ENCODE data around the gene SNAPC2. TPM values are rescaled to one million over a fixed set of nuclear protein-coding genes. Genes with fewer than 3 reads are reported as not detected.
A peak's percentile ranks its signal among the peaks of the same experiment; 100 is the strongest.
"Not testable (repeated sequence)": the region's sequence is repeated elsewhere in the genome, so short reads cannot be mapped to it uniquely, and the experiment has no call there.

Gene SNAPC2
- total and polyA plus RNA-seq, 7 donors = 11.6 to 31.2 (median 20.3) TPM

- Histone ChIP-seq H3K27ac (no peak overlapping the region), H3K4me1 (peaks cover 0 to 8% (median 6%) of the 10 kb centered on the region in 4 donors), H3K4me3 (peak overlapping the region in 3 of 4 donors; percentile 11 to 31 (median 26)), H3K9me3 (no peaks in the 10 kb centered on the region), H3K36me3 (no peaks in the 10 kb centered on the region), H3K27me3 (peaks cover 13 to 47% (median 23%) of the 10 kb centered on the region in 3 donors)
- 73 to 80% methylated on average over 8 of the region's 8 CpGs for WGBS, 2 donors
- intact Hi-C loops (cut with DNase I) = no loop called here
- no peak for DNase-seq
- TF ChIP-seq, protein P1, sequence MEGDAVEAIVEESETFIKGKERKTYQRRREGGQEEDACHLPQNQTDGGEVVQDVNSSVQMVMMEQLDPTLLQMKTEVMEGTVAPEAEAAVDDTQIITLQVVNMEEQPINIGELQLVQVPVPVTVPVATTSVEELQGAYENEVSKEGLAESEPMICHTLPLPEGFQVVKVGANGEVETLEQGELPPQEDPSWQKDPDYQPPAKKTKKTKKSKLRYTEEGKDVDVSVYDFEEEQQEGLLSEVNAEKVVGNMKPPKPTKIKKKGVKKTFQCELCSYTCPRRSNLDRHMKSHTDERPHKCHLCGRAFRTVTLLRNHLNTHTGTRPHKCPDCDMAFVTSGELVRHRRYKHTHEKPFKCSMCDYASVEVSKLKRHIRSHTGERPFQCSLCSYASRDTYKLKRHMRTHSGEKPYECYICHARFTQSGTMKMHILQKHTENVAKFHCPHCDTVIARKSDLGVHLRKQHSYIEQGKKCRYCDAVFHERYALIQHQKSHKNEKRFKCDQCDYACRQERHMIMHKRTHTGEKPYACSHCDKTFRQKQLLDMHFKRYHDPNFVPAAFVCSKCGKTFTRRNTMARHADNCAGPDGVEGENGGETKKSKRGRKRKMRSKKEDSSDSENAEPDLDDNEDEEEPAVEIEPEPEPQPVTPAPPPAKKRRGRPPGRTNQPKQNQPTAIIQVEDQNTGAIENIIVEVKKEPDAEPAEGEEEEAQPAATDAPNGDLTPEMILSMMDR (IDR thresholded peaks at IDR 0.05) = no peak
- no peak for TF ChIP-seq POLR2AphosphoS5 (IDR thresholded peaks at IDR 0.05)
- TF ChIP-seq EP300 (IDR thresholded peaks at IDR 0.05) = no peak
- TF ChIP-seq POLR2A (IDR thresholded peaks at IDR 0.05) = no peak
These were observed 31.3 kb upstream of the SNAPC2 start for GRCh38 chr19:7888826-7889217.

DNA sequence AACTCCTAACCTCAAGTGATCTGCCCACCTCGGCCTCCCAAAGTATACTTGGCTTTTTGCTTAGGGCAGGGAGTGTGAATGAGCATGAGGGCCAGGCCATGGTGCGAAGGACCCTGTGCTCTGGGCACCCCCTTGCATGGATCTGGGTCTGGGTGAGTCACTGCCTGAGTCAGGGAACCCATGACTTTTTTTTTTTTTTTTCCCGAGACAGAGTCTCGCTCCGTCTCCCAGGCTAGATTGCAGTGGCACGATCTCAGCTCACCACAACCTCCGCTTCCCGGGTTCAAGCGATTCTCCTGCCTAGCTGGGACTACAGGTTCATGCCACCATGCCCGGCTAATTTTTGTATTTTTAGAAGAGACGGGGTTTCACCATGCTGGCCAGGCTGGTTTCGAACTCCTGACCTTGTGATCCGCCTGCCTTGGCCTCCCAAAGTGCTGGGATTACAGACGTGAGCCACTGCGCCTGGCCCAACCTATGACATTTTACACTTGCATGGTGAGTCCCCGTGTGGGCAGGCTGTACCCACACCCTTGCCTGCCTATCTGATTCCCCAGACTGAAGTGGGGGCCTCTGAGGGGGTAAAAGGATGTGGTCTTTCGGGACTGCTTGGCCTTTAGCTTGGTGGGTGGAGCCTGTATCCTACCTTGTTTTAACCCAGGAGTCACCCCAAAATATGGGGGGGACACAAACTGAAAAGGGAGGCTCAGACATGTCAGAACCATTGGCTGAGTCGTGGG, 26.6 kb upstream of the SNAPC2 start:
- H3K27ac ChIP-seq; H3K4me1 ChIP-seq; H3K36me3 ChIP-seq; H3K9me3 ChIP-seq; H3K4me3 ChIP-seq; DNase-seq; intact Hi-C loops (cut with DNase I): not testable (repeated sequence)
- peaks cover 3 to 52% (median 24%) of the 10 kb centered on the region in 3 donors for H3K27me3 ChIP-seq
- WGBS, 2 donors = 82 to 90% methylated on average over 18 of the region's 18 CpGs

GRCh38 chr19:7894612-7895309, 25.4 kb upstream of the SNAPC2 start:
- Histone ChIP-seq H3K4me3 (no peak overlapping the region), H3K27me3 (peaks cover 0 to 40% (median 22%) of the 10 kb centered on the region in 3 donors), H3K27ac (no peak overlapping the region), H3K9me3 (no peaks in the 10 kb centered on the region), H3K4me1 (no peaks in the 10 kb centered on the region), H3K36me3 (no peaks in the 10 kb centered on the region)
- TF ChIP-seq POLR2A (IDR thresholded peaks at IDR 0.05) (no peak), POLR2AphosphoS5 (IDR thresholded peaks at IDR 0.05) (no peak), EP300 (IDR thresholded peaks at IDR 0.05) (no peak)
- TF ChIP-seq, protein P1 (IDR thresholded peaks at IDR 0.05) = no peak
- 27 to 52% methylated on average over 18 of the region's 18 CpGs for WGBS, 2 donors
- no peak for DNase-seq
- intact Hi-C loops (cut with DNase I) = no loop called here

GRCh38 chr19:7895565-7895964, 24.6 kb upstream of the SNAPC2 start:
- no peaks in the 10 kb centered on the region for H3K36me3 ChIP-seq
- intact Hi-C loops (cut with DNase I) = no loop called here
- H3K9me3 ChIP-seq = no peaks in the 10 kb centered on the region
- H3K4me3 ChIP-seq = no peak overlapping the region
- H3K4me1 ChIP-seq = no peaks in the 10 kb centered on the region
- DNase-seq = no peak
- TF ChIP-seq, protein P1 (IDR thresholded peaks at IDR 0.05) = no peak
- TF ChIP-seq EP300 (IDR thresholded peaks at IDR 0.05) = no peak
- no peak for TF ChIP-seq POLR2A (IDR thresholded peaks at IDR 0.05)
- TF ChIP-seq POLR2AphosphoS5 (IDR thresholded peaks at IDR 0.05) = no peak
- WGBS, 2 donors = 87 to 91% methylated on average over 13 of the region's 13 CpGs
- no peak overlapping the region for H3K27ac ChIP-seq
- peaks cover 0 to 36% (median 22%) of the 10 kb centered on the region in 3 donors for H3K27me3 ChIP-seq

DNA sequence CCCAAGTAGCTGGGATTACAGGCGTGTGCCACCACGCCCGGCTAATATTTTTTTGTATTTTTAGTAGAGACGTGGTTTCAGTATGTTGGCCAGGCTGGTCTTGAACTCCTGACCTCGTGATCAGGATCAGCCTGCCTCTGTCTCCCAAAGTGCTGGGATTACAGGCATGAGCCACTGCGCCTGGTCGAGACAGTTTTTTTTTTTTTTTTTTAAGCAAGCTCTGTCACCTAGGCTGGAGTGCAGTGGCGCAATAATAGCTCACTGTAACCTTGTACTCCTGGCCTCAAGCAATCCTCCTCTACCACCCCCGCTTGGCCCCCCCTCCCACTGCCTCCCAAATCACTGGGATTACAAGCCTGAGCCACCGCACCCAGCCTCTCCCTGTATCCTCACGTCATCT, 22.8 kb upstream of the SNAPC2 start:
- Histone ChIP-seq H3K9me3 (no peaks in the 10 kb centered on the region), H3K36me3 (no peaks in the 10 kb centered on the region), H3K27me3 (peaks cover 0 to 34% (median 22%) of the 10 kb centered on the region in 3 donors), H3K4me1 (no peaks in the 10 kb centered on the region), H3K27ac (no peak overlapping the region), H3K4me3 (no peak overlapping the region)
- WGBS, 2 donors = 77 to 87% methylated on average over 11 of the region's 11 CpGs
- intact Hi-C loops (cut with DNase I) = no loop called here
- DNase-seq = no peak
- TF ChIP-seq POLR2A (IDR thresholded peaks at IDR 0.05) (no peak), POLR2AphosphoS5 (IDR thresholded peaks at IDR 0.05) (no peak), EP300 (IDR thresholded peaks at IDR 0.05) (no peak)
- TF ChIP-seq, protein P1 (IDR thresholded peaks at IDR 0.05) = no peak
